Measurements from ENCODE around the gene GP5. TPM values are rescaled to one million over a fixed set of nuclear protein-coding genes. Genes with fewer than 3 reads are reported as not detected.

Gene GP5
- total RNA-seq, 2 donors from 2014 or later, result 0.11 TPM; not detected in 1

DNA sequence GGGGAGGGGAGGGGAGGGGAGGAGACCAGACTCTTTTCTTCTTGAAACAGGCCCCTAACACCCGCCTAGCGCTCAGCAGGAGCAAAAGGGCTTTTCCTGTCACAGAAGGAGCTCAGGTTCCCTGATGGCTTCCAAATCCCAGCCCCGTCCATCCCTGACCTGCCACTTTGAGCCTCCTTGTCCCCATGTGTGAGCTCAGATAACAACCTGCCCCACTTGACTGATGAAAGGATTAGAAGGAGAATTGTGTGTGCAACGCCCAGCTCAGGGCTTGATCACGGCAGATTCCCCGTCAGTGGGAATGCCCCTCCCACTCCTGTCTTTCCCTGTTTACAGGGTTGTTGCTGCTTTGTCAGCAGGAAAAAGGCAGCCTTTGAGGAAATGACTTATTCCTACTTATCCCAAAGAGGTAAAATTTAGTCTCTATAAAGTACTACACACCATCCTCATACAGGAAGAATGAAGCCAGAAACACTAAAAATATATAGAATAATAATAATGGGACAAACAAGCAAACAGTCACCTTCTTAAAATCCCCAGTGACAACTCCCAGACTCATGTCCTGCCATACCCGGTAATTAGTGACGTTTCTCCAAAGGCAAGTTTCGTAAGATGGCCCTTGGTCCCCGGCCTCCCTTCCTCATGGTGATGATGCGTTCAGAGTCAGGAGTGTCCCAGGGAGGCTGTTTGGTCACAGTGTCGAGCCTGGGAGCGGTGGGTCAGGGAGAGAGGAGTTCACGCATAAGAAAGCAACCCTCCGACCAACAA, 23.4 kb downstream of the GP5 start:
- DNase-seq, result no peak
- Histone ChIP-seq H3K9me3 (no peaks in the 10 kb centered on the region), H3K4me3 (no peak overlapping the region), H3K36me3 (no peaks in the 10 kb centered on the region), H3K27ac (no peak overlapping the region), H3K4me1 (no peaks in the 10 kb centered on the region), H3K27me3 (no peaks in the 10 kb centered on the region), H3K9ac (ENCODE audit: low read depth in 2 of 2, low read length in 2 of 2) (no peak overlapping the region)
- TF ChIP-seq CTCF (IDR thresholded peaks at IDR 0.05), result no peak
- intact Hi-C loops (cut with DNase I), result no loop called here

- Histone ChIP-seq H3K4me1 (no peaks in the 10 kb centered on the region), H3K4me3 (no peak overlapping the region), H3K9me3 (no peaks in the 10 kb centered on the region), H3K36me3 (no peaks in the 10 kb centered on the region), H3K9ac (ENCODE audit: low read depth in 2 of 2, low read length in 2 of 2) (no peak overlapping the region), H3K27me3 (no peaks in the 10 kb centered on the region), H3K27ac (no peak overlapping the region)
- no peak for TF ChIP-seq CTCF (IDR thresholded peaks at IDR 0.05)
- intact Hi-C loops (cut with DNase I), result no loop called here
- DNase-seq, result no peak
Observed at GRCh38 chr3:194374935-194375334, 24.1 kb downstream of the GP5 start.

DNA sequence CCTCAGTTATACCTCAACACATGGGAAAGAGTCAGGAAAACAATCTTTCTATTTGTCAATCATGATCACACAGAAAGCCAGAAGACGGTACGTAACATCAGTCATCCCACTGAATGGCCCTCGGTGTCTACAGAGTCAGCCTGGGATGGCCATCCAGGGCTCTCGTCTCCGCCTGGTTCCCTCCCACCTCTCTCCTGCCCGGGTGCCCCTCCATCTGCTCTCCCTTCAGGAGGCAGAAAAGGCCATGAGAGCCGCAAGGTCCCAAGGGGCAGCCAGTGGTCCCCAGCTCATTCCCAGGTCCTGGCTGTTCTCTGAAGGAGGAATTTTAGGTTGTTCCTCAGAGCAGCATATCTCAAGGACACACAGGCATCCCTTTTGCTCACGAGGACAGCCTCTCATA, 25.2 kb downstream of the GP5 start:
- Histone ChIP-seq H3K27me3 (no peaks in the 10 kb centered on the region), H3K4me1 (no peaks in the 10 kb centered on the region), H3K36me3 (no peaks in the 10 kb centered on the region), H3K4me3 (no peak overlapping the region), H3K27ac (no peak overlapping the region), H3K9me3 (no peaks in the 10 kb centered on the region), H3K9ac (ENCODE audit: low read depth in 2 of 2, low read length in 2 of 2) (no peak overlapping the region)
- no peak for DNase-seq
- intact Hi-C loops (cut with DNase I), result no loop called here
- TF ChIP-seq CTCF (IDR thresholded peaks at IDR 0.05), result no peak

- DNase-seq, result no peak
- intact Hi-C loops (cut with DNase I), result no loop called here
- H3K9ac ChIP-seq (ENCODE audit: low read depth in 2 of 2, low read length in 2 of 2), result no peak overlapping the region
- H3K4me1 ChIP-seq, result no peaks in the 10 kb centered on the region
- H3K9me3 ChIP-seq, result no peaks in the 10 kb centered on the region
- TF ChIP-seq CTCF (IDR thresholded peaks at IDR 0.05), result no peak
- no peaks in the 10 kb centered on the region for H3K27me3 ChIP-seq
- no peaks in the 10 kb centered on the region for H3K36me3 ChIP-seq
- no peak overlapping the region for H3K27ac ChIP-seq
- H3K4me3 ChIP-seq, result no peak overlapping the region
Observed at GRCh38 chr3:194373028-194373427, 26.0 kb downstream of the GP5 start.

- Histone ChIP-seq H3K27ac (no peak overlapping the region), H3K4me1 (no peaks in the 10 kb centered on the region), H3K27me3 (no peaks in the 10 kb centered on the region), H3K9ac (ENCODE audit: low read depth in 2 of 2, low read length in 2 of 2) (no peak overlapping the region), H3K36me3 (no peaks in the 10 kb centered on the region), H3K9me3 (no peaks in the 10 kb centered on the region), H3K4me3 (no peak overlapping the region)
- no peak for DNase-seq
- intact Hi-C loops (cut with DNase I), result no loop called here
- no peak for TF ChIP-seq CTCF (IDR thresholded peaks at IDR 0.05)
Observed at GRCh38 chr3:194370753-194371152, 28.3 kb downstream of the GP5 start.

All from colonic mucosa (tissue), 4 donors.